ENCODE results near the gene BUB3.

BUB3 gene

DNA sequence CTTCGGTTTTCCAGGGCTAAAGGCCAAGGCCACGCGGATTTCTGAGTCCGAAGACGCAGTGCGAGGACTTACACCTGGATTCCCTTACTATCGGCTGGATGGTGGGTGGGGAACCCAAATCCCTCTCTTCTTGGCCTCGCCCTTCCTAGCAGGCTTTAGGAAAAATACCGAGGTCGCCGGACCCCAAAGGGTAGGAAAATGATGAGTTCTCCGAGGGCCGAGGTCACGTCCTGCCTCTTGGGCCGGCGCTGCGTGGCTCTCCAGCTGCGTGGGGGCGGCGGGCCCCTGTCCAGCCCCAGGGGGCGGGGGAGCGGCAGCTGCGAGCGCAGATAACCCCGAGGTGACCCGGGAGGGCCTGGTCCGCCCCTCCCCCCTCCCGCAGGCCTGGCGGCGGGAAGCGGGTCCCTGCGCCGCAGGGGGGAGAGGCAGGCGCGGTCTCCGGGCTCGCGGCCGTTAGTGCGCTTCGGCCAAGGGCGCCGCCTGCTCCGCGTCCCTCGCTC, 19.2 kb upstream of the BUB3 start:
- peaks cover 17% of the 10 kb centered on the region for H3K4me1 ChIP-seq (ENCODE audit: insufficient read depth, low read length)
- H3K27me3 ChIP-seq (ENCODE audit: insufficient read depth, low read length) = peaks cover 100% of the 10 kb centered on the region
- H3K9me3 ChIP-seq (ENCODE audit: insufficient read depth, low read depth, low read length) = peaks cover 5% of the 10 kb centered on the region; the same call in 1 of the 2 replicates
- H3K36me3 ChIP-seq (ENCODE audit: insufficient read depth, low read depth, low read length) = no peaks in the 10 kb centered on the region
- H3K4me3 ChIP-seq (ENCODE audit: low read length) = peak overlapping the region; percentile 61
- no peak overlapping the region for H3K27ac ChIP-seq (ENCODE audit: low read length)
- H3K9ac ChIP-seq (ENCODE audit: low read depth, low read length) = no peak overlapping the region

DNA sequence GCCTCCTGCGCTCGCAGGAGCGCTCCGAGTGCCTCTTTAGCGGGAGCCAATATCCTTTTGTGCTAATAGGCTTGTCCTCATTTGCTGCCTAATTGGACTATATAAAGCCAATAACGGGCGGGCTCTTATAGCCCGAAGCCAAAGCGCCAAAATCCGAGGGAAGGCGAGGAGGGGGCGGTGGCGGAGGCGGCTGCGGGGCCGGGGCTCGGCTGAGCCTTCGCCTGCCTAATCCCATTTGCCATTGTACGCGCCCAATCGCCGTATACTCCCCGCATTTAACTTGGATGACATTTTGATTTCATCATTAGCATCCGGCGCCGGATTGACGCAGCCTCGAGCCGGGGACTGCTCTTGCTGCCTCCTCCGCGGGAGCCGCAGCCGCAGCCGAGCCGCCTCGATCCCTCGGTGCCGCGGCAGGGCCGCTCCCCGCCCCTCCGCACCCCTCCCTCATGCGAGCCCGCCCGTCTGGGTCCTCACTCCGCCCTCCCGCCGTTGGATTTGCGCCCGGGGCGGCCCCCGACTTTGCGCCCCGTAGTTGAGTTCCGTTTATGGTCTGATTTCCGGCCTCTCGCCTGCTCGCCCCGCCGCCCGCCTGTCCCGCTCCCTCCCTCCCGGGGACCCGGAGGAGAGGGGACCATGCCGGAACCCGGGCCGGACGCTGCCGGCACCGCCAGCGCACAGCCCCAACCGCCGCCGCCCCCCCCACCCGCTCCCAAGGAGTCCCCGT, 18.6 kb upstream of the BUB3 start, which contains the start of gene HMX3:
Gene HMX3, plus strand, starts transcription at position 556 of the 727 bp plus-strand sequence. Its CDS starts 81 bp downstream, at position 637.
- Histone ChIP-seq H3K9me3 (ENCODE audit: insufficient read depth, low read depth, low read length) (peaks cover 5% of the 10 kb centered on the region; the same call in 1 of the 2 replicates), H3K27ac (ENCODE audit: low read length) (no peak within 1 kb of the TSS), H3K9ac (ENCODE audit: low read depth, low read length) (no peak within 1 kb of the TSS), H3K4me3 (ENCODE audit: low read length) (peak within 1 kb of the TSS; percentile 61), H3K36me3 (ENCODE audit: insufficient read depth, low read depth, low read length) (no peaks in the 10 kb centered on the region), H3K4me1 (ENCODE audit: insufficient read depth, low read length) (peaks cover 17% of the 10 kb centered on the region), H3K27me3 (ENCODE audit: insufficient read depth, low read length) (peaks cover 100% of the 10 kb centered on the region)

DNA sequence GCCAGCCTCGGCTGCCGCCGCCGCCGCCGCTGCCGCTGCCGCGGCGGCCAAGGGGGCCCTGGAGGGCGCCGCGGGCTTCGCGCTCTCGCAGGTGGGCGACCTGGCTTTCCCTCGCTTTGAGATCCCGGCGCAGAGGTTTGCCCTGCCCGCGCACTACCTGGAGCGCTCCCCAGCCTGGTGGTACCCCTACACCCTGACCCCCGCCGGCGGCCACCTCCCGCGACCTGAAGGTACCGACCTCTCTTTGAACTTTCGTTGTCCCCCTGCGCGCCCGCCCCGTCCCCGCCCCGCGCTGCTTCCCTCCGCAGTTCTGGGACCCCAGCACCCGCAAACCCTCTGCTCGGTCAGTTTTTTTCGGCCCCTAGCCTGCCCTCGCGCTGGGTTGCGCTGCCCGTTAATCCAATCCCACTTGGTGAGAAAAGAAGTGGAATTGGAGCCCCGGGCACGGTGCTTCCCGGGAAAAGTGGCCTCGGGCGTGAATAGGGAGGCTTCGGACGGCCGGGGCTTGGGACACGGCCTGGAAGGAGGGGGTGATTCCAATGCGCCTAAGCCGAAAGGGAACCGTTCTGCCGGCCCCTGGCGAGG, 17.9 kb upstream of the BUB3 start:
- peak overlapping the region; percentile 53; the same call in 1 of the 2 replicates for H3K4me3 ChIP-seq (ENCODE audit: low read length)
- peaks cover 100% of the 10 kb centered on the region for H3K27me3 ChIP-seq (ENCODE audit: insufficient read depth, low read length)

DNA sequence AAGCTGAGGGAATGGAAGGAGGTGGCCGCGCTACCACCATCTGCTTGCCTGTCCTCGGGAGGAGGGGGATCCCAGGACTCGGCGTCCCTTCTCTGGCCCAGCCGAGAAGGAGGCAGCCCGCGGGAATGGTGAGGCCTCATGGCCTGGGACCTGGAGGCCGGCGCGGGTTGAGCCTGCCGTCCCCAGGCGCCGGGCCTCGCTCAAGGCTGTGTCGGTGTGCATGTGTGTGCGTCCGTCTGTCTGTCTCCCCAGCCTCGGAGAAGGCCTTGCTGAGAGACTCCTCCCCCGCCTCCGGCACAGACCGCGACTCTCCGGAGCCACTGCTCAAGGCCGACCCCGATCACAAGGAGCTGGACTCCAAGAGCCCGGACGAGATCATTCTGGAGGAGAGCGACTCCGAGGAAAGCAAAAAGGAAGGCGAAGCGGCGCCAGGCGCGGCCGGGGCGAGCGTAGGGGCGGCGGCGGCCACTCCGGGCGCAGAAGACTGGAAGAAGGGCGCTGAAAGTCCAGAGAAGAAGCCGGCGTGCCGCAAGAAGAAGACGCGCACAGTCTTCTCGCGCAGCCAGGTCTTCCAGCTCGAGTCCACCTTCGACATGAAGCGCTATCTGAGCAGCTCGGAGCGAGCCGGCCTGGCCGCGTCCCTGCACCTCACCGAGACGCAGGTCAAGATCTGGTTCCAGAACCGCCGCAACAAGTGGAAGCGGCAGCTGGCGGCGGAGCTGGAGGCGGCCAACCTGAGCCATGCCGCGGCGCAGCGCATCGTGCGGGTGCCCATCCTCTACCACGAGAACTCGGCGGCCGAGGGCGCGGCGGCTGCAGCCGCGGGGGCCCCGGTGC, 17.2 kb upstream of the BUB3 start:
- H3K4me1 ChIP-seq (ENCODE audit: insufficient read depth, low read length) = peaks cover 17% of the 10 kb centered on the region
- peak overlapping the region; percentile 53; the same call in 1 of the 2 replicates for H3K4me3 ChIP-seq (ENCODE audit: low read length)
- H3K36me3 ChIP-seq (ENCODE audit: insufficient read depth, low read depth, low read length) = no peaks in the 10 kb centered on the region
- peaks cover 9% of the 10 kb centered on the region; the same call in 1 of the 2 replicates for H3K9me3 ChIP-seq (ENCODE audit: insufficient read depth, low read depth, low read length)
- no peak overlapping the region for H3K27ac ChIP-seq (ENCODE audit: low read length)
- peaks cover 100% of the 10 kb centered on the region for H3K27me3 ChIP-seq (ENCODE audit: insufficient read depth, low read length)
- H3K9ac ChIP-seq (ENCODE audit: low read depth, low read length) = no peak overlapping the region

More for the DNA sequence above, 17.9 kb upstream of the BUB3 start:
- Histone ChIP-seq H3K27ac (ENCODE audit: low read length) (no peak overlapping the region), H3K36me3 (ENCODE audit: insufficient read depth, low read depth, low read length) (no peaks in the 10 kb centered on the region), H3K9me3 (ENCODE audit: insufficient read depth, low read depth, low read length) (peaks cover 5% of the 10 kb centered on the region; the same call in 1 of the 2 replicates), H3K4me1 (ENCODE audit: insufficient read depth, low read length) (peaks cover 17% of the 10 kb centered on the region), H3K9ac (ENCODE audit: low read depth, low read length) (no peak overlapping the region)

DNA sequence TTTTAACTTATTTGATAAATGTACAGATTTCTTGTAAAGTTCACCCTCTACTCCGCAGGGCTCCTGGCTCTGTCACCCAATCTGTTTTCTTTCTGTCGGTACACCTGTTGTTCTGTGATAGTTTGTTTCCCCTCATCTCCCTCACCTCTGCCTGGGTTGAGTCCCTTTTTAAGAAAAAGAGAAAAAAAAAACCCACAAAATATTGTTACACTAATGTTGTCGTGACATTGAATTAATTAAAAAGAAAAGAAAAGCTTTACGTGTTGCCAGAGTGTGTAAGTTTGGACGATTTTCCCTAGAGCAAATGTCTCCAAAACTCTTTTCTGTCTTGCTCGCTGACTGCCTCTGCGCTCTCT, 15.1 kb upstream of the BUB3 start:
- no peak overlapping the region for H3K27ac ChIP-seq (ENCODE audit: low read length)
- H3K9ac ChIP-seq (ENCODE audit: low read depth, low read length) = no peak overlapping the region
- no peaks in the 10 kb centered on the region for H3K36me3 ChIP-seq (ENCODE audit: insufficient read depth, low read depth, low read length)
- H3K4me3 ChIP-seq (ENCODE audit: low read length) = peak overlapping the region; percentile 38; the same call in 1 of the 2 replicates
- H3K4me1 ChIP-seq (ENCODE audit: insufficient read depth, low read length) = peaks cover 4% of the 10 kb centered on the region; the same call in 1 of the 2 replicates
- H3K9me3 ChIP-seq (ENCODE audit: insufficient read depth, low read depth, low read length) = peaks cover 6% of the 10 kb centered on the region; the same call in 1 of the 2 replicates
- H3K27me3 ChIP-seq (ENCODE audit: insufficient read depth, low read length) = peaks cover 100% of the 10 kb centered on the region

DNA sequence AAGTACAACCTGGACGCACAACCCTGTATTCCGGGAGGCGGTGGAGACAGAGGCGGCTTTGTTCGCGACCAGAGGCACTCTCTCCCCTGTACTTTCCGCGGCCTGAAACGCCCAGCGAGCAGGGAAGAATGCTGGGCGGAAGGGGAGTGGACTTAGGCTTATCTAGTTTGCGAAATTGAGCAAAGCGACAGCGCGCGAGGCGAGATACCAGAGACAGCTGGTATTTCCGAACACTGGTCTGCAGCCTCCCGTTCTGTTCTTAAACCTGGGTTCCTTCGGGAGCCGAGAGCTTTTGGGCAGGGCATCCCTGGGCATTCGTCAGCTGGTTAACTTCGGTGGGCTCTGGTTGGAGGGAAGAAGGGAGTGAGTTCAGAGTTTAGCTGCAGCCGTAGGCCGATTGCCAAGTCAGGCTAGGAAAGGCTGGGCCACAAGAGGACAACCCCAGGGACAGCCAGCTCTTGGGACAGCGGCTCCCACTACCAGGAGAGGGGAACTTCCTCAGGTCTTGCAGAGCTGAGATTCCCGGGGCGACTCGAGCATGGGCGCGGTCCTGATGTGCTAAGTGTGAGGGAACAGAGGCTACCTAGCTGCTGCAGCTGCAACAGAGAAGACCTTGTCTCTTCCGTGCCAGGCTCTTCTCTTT, 14.6 kb upstream of the BUB3 start:
- no peaks in the 10 kb centered on the region for H3K36me3 ChIP-seq (ENCODE audit: insufficient read depth, low read depth, low read length)
- H3K9me3 ChIP-seq (ENCODE audit: insufficient read depth, low read depth, low read length) = peaks cover 6% of the 10 kb centered on the region; the same call in 1 of the 2 replicates
- H3K27ac ChIP-seq (ENCODE audit: low read length) = no peak overlapping the region
- peaks cover 100% of the 10 kb centered on the region for H3K27me3 ChIP-seq (ENCODE audit: insufficient read depth, low read length)
- no peak overlapping the region for H3K9ac ChIP-seq (ENCODE audit: low read depth, low read length)
- peak overlapping the region; percentile 38; the same call in 1 of the 2 replicates for H3K4me3 ChIP-seq (ENCODE audit: low read length)
- peaks cover 4% of the 10 kb centered on the region; the same call in 1 of the 2 replicates for H3K4me1 ChIP-seq (ENCODE audit: insufficient read depth, low read length)

DNA sequence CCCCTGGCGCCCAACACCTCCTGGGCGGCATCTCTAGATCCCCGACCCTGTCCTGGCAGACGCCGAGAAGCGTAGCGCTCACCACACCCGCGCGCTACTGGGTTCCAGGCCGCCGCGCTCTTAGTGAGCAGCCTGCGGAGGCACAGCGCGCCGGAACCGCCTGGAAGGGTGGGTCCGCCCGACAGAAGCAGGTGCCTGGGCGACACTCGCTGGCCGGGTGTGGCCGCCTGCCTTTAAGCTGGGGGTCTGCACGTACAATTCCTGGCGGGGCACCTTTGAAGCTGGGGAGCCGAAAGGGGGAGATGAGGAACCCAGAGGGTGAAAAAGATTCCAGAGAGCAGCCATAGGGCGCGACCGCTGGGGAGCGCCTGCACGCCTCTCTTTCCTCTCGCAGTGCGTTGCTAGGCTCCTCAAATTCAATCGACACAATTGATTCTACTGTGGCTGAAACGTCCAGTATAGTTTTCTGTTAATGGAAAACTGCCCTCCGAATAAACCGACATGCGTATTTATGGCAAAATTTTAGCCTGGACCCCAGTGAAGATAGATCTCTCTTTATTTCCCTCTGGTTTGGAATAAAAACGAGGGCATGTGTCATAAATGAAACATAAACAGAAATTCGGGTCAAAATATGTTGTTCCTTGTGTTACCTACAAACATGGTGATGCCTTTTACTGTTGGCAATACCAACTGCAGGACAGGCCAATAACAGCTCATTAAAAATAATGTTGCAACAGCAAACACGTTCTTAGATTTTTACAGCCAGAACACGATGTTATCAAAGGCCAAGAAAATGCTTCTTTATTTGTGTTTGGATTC, 13.8 kb upstream of the BUB3 start:
- peaks cover 6% of the 10 kb centered on the region; the same call in 1 of the 2 replicates for H3K9me3 ChIP-seq (ENCODE audit: insufficient read depth, low read depth, low read length)
- H3K9ac ChIP-seq (ENCODE audit: low read depth, low read length) = no peak overlapping the region
- H3K36me3 ChIP-seq (ENCODE audit: insufficient read depth, low read depth, low read length) = no peaks in the 10 kb centered on the region
- H3K27ac ChIP-seq (ENCODE audit: low read length) = no peak overlapping the region
- H3K4me1 ChIP-seq (ENCODE audit: insufficient read depth, low read length) = peaks cover 4% of the 10 kb centered on the region; the same call in 1 of the 2 replicates
- peak overlapping the region; percentile 38; the same call in 1 of the 2 replicates for H3K4me3 ChIP-seq (ENCODE audit: low read length)
- H3K27me3 ChIP-seq (ENCODE audit: insufficient read depth, low read length) = peaks cover 100% of the 10 kb centered on the region

DNA sequence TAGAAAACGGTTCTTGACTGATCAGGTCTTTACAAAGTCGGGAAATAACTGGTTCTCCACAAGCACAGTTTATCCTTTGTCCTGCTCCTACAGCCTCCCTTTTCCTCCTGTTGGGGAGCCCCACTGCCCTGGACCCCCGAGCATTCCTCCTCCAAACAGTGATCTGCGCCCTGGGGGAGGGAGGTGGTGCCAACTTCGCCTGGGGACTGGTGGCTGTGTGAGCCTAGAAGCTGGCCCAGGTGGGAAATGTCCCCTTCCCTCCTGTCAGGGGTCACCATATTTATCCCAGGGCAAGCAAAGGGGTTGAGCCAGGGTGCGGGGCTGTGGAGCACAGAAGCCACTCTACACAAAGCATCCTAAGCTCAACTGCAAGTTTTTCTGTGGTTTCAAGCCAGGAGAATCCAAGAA, 13.2 kb upstream of the BUB3 start:
- H3K9ac ChIP-seq (ENCODE audit: low read depth, low read length) = no peak overlapping the region

DNA sequence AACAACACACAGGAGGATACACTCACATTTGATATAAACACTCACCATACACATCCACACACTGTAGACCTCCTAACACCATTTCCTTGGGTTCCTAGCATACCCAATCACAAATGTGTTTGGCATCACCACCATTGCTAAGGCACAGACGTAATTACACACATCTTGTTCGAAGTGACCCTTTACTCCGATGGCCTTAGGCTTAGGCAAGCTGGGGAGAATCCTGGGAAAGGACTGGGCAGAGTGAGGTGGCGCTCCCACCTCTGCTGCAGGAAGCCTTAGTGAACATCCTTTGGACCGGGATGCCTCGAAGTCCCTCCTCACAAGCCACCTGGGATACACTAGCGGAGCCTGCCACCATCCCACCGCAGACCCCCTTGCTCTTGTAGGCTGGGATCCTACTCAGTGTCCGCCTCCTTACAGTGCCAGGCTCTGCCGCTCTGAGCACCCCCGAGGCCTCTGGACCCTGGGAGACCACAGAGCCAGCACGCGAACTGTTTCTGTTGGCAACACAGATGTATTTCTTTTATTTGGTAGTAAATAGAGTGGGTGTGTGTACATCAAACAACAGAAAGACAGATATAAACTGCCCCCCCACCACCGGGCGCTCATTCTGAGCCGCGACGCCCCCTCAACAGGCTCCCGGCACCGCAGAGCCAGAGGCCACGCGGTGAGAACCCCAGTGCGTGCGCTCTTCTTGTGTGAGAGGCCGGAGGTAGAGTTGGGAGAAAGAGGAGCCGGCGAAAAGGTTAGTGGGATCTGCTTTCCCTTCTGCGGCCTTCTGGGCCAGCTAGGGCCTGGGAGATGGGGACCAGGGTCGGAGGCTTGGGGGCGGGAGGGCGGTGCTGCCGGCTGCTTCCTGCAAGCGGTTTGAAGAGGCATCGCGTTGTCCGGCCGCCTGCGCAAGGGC, 12.2 kb upstream of the BUB3 start:
- peaks cover 100% of the 10 kb centered on the region for H3K27me3 ChIP-seq (ENCODE audit: insufficient read depth, low read length)
- no peak overlapping the region for H3K9ac ChIP-seq (ENCODE audit: low read depth, low read length)
- H3K27ac ChIP-seq (ENCODE audit: low read length) = no peak overlapping the region
- no peaks in the 10 kb centered on the region for H3K36me3 ChIP-seq (ENCODE audit: insufficient read depth, low read depth, low read length)
- peaks cover 6% of the 10 kb centered on the region; the same call in 1 of the 2 replicates for H3K4me1 ChIP-seq (ENCODE audit: insufficient read depth, low read length)
- no peak overlapping the region; the same call in 1 of the 2 replicates for H3K4me3 ChIP-seq (ENCODE audit: low read length)
- peaks cover 9% of the 10 kb centered on the region; the same call in 1 of the 2 replicates for H3K9me3 ChIP-seq (ENCODE audit: insufficient read depth, low read depth, low read length)

More for the DNA sequence above, 13.2 kb upstream of the BUB3 start:
- no peak overlapping the region for H3K4me3 ChIP-seq (ENCODE audit: low read length)
- H3K27me3 ChIP-seq (ENCODE audit: insufficient read depth, low read length) = peaks cover 100% of the 10 kb centered on the region
- peaks cover 9% of the 10 kb centered on the region; the same call in 1 of the 2 replicates for H3K9me3 ChIP-seq (ENCODE audit: insufficient read depth, low read depth, low read length)
- H3K36me3 ChIP-seq (ENCODE audit: insufficient read depth, low read depth, low read length) = no peaks in the 10 kb centered on the region
- H3K4me1 ChIP-seq (ENCODE audit: insufficient read depth, low read length) = peaks cover 6% of the 10 kb centered on the region; the same call in 1 of the 2 replicates
- no peak overlapping the region for H3K27ac ChIP-seq (ENCODE audit: low read length)

Measured in iPS-20b (cell line).